Activated T-helper 2 cell treated with anti-CD3 and anti-CD28 coated beads, Interferon-gamma antibody, Interleukin-2, Interleukin-4, amounts not matched to agents 10 μg/mL and 5 μg/mL and 100 μg/mL, durations not matched to agents 14 hours and 24 hours and 36 hours (primary cell): Measurements from ENCODE around the gene CLEC6A. TPM values are rescaled to one million over a fixed set of nuclear protein-coding genes. Genes with fewer than 3 reads are reported as not detected.

Experiments used
- DNase-seq: peaks from one replicate; pipeline ENCODE4 v3.0.0; 2021; ENCODE audit warnings: low spot score
- H3K27ac Mint-ChIP-seq: one replicate; pipeline ENCODE4 v1.8.0; 2021; ENCODE audit warnings: mixed read lengths
- H3K27me3 Mint-ChIP-seq: one replicate; pipeline ENCODE4 v1.8.0; 2021; ENCODE audit warnings: low read depth, mixed read lengths
- H3K36me3 Mint-ChIP-seq: one replicate; pipeline ENCODE4 v1.8.0; 2021; ENCODE audit warnings: low read depth, mixed read lengths
- H3K4me1 Mint-ChIP-seq: one replicate; pipeline ENCODE4 v1.8.0; 2021; ENCODE audit warnings: low read depth, mixed read lengths
- H3K4me3 Mint-ChIP-seq: one replicate; pipeline ENCODE4 v1.8.0; 2021; ENCODE audit warnings: low read depth, mild to moderate bottlenecking, moderate library complexity, mixed read lengths
- H3K9me3 Mint-ChIP-seq: one replicate; pipeline ENCODE4 v1.8.0; 2021; ENCODE audit warnings: mixed read lengths
- intact Hi-C: fragments of 100-400 bp; cut with micrococcal nuclease; formaldehyde crosslinking; loops from one replicate; pipeline ENCODE4 v1.15.1; 2023
- total RNA-seq: library from RNA; stranded (reverse); gene quantifications from 2 replicates; pipeline ENCODE4 v1.2.3, GENCODE V29; 2022

Gene CLEC6A
- total RNA-seq, 1 donor from 2014 or later: not detected

DNA sequence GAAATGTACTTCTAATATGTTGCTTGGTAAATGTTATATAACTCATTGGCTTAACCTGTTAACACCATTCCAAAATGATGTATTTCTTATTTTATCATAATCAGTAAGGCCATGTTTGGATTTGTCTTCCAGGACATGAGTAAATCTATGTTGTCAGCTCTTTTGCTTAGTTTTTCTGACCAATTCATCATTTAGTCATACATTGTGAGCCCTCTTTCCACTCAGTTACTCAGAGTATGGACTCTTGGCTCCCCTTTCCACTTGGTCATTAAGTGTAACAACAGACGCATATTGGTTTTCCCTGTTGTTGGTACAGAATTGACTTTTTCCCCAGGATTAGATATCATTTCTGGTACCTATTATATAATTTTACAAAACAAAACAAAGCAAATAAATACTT is 48.6 kb downstream of the CLEC6A start:
- no peak for DNase-seq
- Mint-ChIP-seq H3K36me3 (no peaks in the 10 kb centered on the region), H3K4me3 (no peak overlapping the region), H3K27ac (no peak overlapping the region), H3K4me1 (peaks cover 4% of the 10 kb centered on the region), H3K27me3 (peaks cover 41% of the 10 kb centered on the region), H3K9me3 (no peaks in the 10 kb centered on the region)
- intact Hi-C loops: no loop called here

- no peaks in the 10 kb centered on the region for H3K36me3 Mint-ChIP-seq
- intact Hi-C loops: no loop called here
- peaks cover 34% of the 10 kb centered on the region for H3K27me3 Mint-ChIP-seq
- no peaks in the 10 kb centered on the region for H3K9me3 Mint-ChIP-seq
- H3K27ac Mint-ChIP-seq: no peak overlapping the region
- no peaks in the 10 kb centered on the region for H3K4me1 Mint-ChIP-seq
- DNase-seq: no peak
- H3K4me3 Mint-ChIP-seq: no peak overlapping the region
These were observed 51.8 kb downstream of the CLEC6A start for GRCh38 chr12:8507596-8507995.

- no peaks in the 10 kb centered on the region for H3K4me1 Mint-ChIP-seq
These were observed 52.5 kb downstream of the CLEC6A start for GRCh38 chr12:8508223-8508622.

DNA sequence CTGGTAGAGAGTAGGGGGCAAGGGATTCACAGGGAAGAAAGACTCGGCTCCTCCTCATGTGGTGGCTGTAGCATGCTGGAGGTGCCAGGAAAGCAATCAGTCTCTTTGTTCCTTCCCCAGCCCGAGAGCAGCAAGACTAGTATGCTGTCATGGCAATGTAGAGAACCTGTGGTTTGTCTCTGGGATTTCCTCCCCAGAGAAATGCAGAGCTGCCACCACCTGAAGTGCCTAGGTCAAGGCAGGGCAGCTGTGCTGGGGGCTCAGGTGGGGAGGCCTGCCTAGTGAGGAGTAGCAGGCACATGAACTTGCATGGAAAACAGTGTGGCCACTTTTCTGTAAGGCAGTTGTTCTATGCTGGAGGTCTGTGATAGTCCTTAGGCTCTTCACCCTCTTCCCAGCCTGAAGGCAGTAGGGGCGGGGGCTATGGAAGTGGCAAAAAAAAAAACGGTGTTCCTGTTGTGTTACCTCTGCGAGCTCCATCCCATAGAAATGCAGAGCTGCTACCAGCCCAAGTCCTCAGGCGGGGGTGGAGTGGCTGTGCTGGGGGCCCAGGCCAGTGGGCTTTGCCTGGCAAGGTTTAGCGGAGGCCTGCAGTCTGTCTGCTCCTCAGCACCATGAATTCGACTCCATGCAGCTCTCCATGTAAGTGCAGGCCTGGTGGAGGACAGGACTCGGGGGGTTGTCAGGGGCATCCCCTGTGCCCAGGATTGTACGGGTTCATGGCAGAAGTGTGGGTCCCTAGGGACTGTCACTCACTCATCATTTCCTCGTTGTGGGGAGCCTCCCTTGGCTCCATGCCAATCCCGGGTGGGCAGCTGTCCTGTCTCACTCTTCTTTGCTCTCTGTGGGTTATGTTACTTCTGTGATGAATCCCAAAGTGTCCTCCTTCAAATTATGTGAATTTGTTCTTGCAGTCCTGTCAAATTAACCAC is 53.4 kb downstream of the CLEC6A start:
- H3K4me1 Mint-ChIP-seq: no peaks in the 10 kb centered on the region
- H3K27me3 Mint-ChIP-seq: peaks cover 38% of the 10 kb centered on the region
- H3K36me3 Mint-ChIP-seq: no peaks in the 10 kb centered on the region
- H3K27ac Mint-ChIP-seq: no peak overlapping the region
- no peak for DNase-seq
- no peaks in the 10 kb centered on the region for H3K9me3 Mint-ChIP-seq
- no peak overlapping the region for H3K4me3 Mint-ChIP-seq
- intact Hi-C loops: no loop called here

More at GRCh38 chr12:8508223-8508622, 52.5 kb downstream of the CLEC6A start:
- intact Hi-C loops: no loop called here
- Mint-ChIP-seq H3K4me3 (no peak overlapping the region), H3K27ac (no peak overlapping the region), H3K9me3 (no peaks in the 10 kb centered on the region), H3K27me3 (peaks cover 36% of the 10 kb centered on the region), H3K36me3 (no peaks in the 10 kb centered on the region)
- no peak for DNase-seq

- DNase-seq: no peak
- no peak within 1 kb of the TSS for H3K27ac Mint-ChIP-seq
- no peak within 1 kb of the TSS for H3K4me3 Mint-ChIP-seq
- H3K9me3 Mint-ChIP-seq: no peaks in the 10 kb centered on the region
- H3K27me3 Mint-ChIP-seq: peaks cover 27% of the 10 kb centered on the region
- no peaks in the 10 kb centered on the region for H3K4me1 Mint-ChIP-seq
- intact Hi-C loops: no loop called here
- no peaks in the 10 kb centered on the region for H3K36me3 Mint-ChIP-seq
These were observed 57.5 kb downstream of the CLEC6A start, which contains the start of gene CLEC4D for GRCh38 chr12:8513256-8513655. TSS of gene CLEC4D (plus strand) at chr12:8513503. CDS start at chr12:8513733, 230 bp downstream.

- H3K4me1 Mint-ChIP-seq: no peaks in the 10 kb centered on the region
- H3K4me3 Mint-ChIP-seq: no peak overlapping the region
- no peak for DNase-seq
- peaks cover 25% of the 10 kb centered on the region for H3K27me3 Mint-ChIP-seq
- no peaks in the 10 kb centered on the region for H3K36me3 Mint-ChIP-seq
- no peaks in the 10 kb centered on the region for H3K9me3 Mint-ChIP-seq
- intact Hi-C loops: no loop called here
- H3K27ac Mint-ChIP-seq: no peak overlapping the region
These were observed 62.2 kb downstream of the CLEC6A start for GRCh38 chr12:8517971-8518370.

DNA sequence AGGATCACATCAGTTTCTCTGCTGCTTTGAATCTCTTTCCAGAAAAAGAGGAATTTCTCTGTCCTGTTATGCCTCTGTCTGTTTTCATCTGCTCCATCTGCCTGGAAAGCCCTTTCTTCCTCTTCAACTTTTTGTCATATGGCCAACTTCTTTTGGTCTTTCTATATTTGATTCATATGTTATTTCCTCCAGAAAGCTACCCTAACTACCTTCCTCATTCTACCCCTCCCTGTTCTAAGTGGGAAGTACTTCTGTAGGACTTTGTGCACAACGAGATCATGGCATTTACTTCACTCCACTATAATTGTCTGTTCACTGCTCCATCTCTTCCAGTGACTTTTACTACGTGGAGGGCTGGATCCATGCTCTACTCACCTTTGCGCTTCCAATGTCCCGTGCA is 63.4 kb downstream of the CLEC6A start:
- Mint-ChIP-seq H3K27me3 (peaks cover 18% of the 10 kb centered on the region), H3K4me1 (no peaks in the 10 kb centered on the region), H3K9me3 (peaks cover under 1% of the 10 kb centered on the region), H3K27ac (no peak overlapping the region), H3K4me3 (no peak overlapping the region), H3K36me3 (no peaks in the 10 kb centered on the region)
- intact Hi-C loops: no loop called here
- no peak for DNase-seq

GRCh38 chr12:8527250-8528130 is 71.7 kb downstream of the CLEC6A start:
- intact Hi-C loops: no loop called here
- H3K36me3 Mint-ChIP-seq: no peaks in the 10 kb centered on the region
- peaks cover 19% of the 10 kb centered on the region for H3K27me3 Mint-ChIP-seq
- H3K4me3 Mint-ChIP-seq: no peak overlapping the region
- no peak for DNase-seq
- H3K9me3 Mint-ChIP-seq: peaks cover 8% of the 10 kb centered on the region
- H3K4me1 Mint-ChIP-seq: no peaks in the 10 kb centered on the region
- no peak overlapping the region for H3K27ac Mint-ChIP-seq

Other genes with a start within 250 kb of the CLEC6A start
- 0.14 and 0.25 TPM in 2 replicates for gene FAM90A1, start 228.3 kb upstream of the CLEC6A start, total RNA-seq
- gene CLEC4D, start 57.5 kb downstream of the CLEC6A start, total RNA-seq: not detected in 2 replicates
- gene CLEC4E, start 84.9 kb downstream of the CLEC6A start, total RNA-seq: not detected in 2 replicates
- gene AICDA, start 156.9 kb downstream of the CLEC6A start, total RNA-seq: not detected in 2 replicates
- not detected in 2 replicates for gene MFAP5, start 206.9 kb downstream of the CLEC6A start, total RNA-seq
- 0.52 and 0.53 TPM in 2 replicates for gene RIMKLB, start 242.0 kb downstream of the CLEC6A start, total RNA-seq